Measurements from ENCODE around the gene TC2N.
"Not testable (repeated sequence)": the region's sequence is repeated elsewhere in the genome, so short reads cannot be mapped to it uniquely, and the experiment has no call there.

Gene TC2N

DNA sequence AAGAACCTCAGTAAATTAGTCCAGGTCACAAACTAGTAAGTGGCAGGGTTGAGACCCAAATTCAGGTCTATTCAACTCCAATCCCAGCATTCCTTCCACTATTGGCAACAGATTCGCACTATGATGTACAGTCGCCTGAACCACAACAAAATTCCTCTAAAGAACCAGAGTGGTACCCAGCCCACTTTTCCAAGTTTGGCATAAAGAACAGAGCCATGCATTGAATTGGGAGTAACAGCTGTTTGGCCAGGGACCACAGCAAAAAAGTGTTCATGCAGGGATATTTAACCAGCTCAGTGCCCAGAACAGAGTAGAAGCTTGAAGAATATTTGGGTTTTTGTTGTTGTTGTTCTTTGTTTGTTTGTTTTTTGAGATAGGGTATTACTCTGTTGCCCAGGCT, 9.7 kb downstream of the TC2N start:
- ChIA-PET CTCF (interaction anchor here (1.8 kb wide), 1 partner anchor 206 kb away, joined by 8 read pairs; no protein-coding TSS in a partner anchor), POLR2A (no interaction called here)
- no peak for TF ChIP-seq CTCF (IDR thresholded peaks at IDR 0.05; ENCODE audit: control extremely low read depth, extremely low read depth, low read depth, missing control alignments)
- DNase-seq (ENCODE audit: extremely low spot score): no peak

GRCh38 chr14:91854327-91854934, 12.9 kb downstream of the TC2N start:
- TF ChIP-seq CTCF (IDR thresholded peaks at IDR 0.05; ENCODE audit: control extremely low read depth, extremely low read depth, low read depth, missing control alignments): no peak
- no peak for DNase-seq (ENCODE audit: extremely low spot score)
- CTCF ChIA-PET: no interaction called here
- POLR2A ChIA-PET: no interaction called here

GRCh38 chr14:91851563-91851962, 15.8 kb downstream of the TC2N start:
- ChIA-PET POLR2A (no interaction called here), CTCF (interaction anchor here (1.1 to 1.5 kb wide), 2 partner anchors 12 to 32 kb away, joined by 4 to 5 read pairs; no protein-coding TSS in a partner anchor)
- no peak for DNase-seq (ENCODE audit: extremely low spot score)
- no peak for TF ChIP-seq CTCF (IDR thresholded peaks at IDR 0.05; ENCODE audit: control extremely low read depth, extremely low read depth, low read depth, missing control alignments)

GRCh38 chr14:91848504-91849001, 18.8 kb downstream of the TC2N start:
- ChIA-PET POLR2A (no interaction called here), CTCF (no interaction called here)
- TF ChIP-seq CTCF (IDR thresholded peaks at IDR 0.05; ENCODE audit: control extremely low read depth, extremely low read depth, low read depth, missing control alignments): no peak
- DNase-seq (ENCODE audit: extremely low spot score): no peak

GRCh38 chr14:91847693-91848092, 19.6 kb downstream of the TC2N start:
- ChIA-PET POLR2A (no interaction called here), CTCF (interaction anchor here (1.0 kb wide), 1 partner anchor 12 kb away, joined by 3 read pairs; no protein-coding TSS in a partner anchor)
- TF ChIP-seq CTCF (IDR thresholded peaks at IDR 0.05; ENCODE audit: control extremely low read depth, extremely low read depth, low read depth, missing control alignments): no peak
- no peak for DNase-seq (ENCODE audit: extremely low spot score)

GRCh38 chr14:91845652-91846051, 21.7 kb downstream of the TC2N start:
- POLR2A ChIA-PET: no interaction called here
- no peak for TF ChIP-seq CTCF (IDR thresholded peaks at IDR 0.05; ENCODE audit: control extremely low read depth, extremely low read depth, low read depth, missing control alignments)
- CTCF ChIA-PET: interaction anchor here (1.7 kb wide), 1 partner anchor 13 kb away, joined by 5 read pairs; no protein-coding TSS in a partner anchor
- no peak for DNase-seq (ENCODE audit: extremely low spot score)

DNA sequence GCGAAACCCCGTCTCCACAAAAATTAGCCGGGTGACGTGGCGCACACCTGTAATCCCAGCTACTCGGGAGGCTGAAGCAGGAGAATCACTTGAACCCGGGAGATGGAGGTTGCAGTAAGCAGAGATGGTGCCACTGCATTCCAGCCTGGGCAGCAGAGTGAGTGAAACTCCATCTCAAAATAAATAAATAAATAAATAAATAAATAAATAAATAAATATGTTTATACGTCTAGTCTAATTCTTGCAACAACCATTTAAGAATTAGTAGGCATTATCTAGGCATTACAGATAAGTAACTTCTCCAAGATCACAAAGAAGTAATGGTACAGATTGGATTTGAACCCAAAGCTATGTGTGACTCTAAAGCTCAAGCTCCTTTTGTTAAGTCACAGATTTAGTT, 22.3 kb downstream of the TC2N start:
- POLR2A ChIA-PET; DNase-seq (ENCODE audit: extremely low spot score): not testable (repeated sequence)
- CTCF ChIA-PET: interaction anchor here (1.7 kb wide), 1 partner anchor 14 kb away, joined by 5 read pairs; no protein-coding TSS in a partner anchor
